Left colon (tissue), 2 donors: Measurements from ENCODE around the gene MT2A. TPM values are rescaled to one million over a fixed set of nuclear protein-coding genes. Genes with fewer than 3 reads are reported as not detected.

ENCODE experiments used
- ATAC-seq: fragments of 200-7000 bp; cut with Tn5 transposase; one replicate; pipeline ENCODE4 v1.9.1; 2020; ENCODE audit warnings: mild to moderate bottlenecking, moderate library complexity
- DNase-seq, 2 donors: peaks; one replicate each; pipeline ENCODE4 v3.0.0-alpha.2; 2020
- intact Hi-C, 2 donors: fragments of 100-400 bp; cut with DNase I in 1 of 2; cut with micrococcal nuclease in 1 of 2; formaldehyde crosslinking; loops; one replicate each; pipeline versions ENCODE4 v1.11.2 to v1.14.0; 2022; cut with DNase I, micrococcal nuclease
- total RNA-seq, 2 donors: library from RNA; stranded (reverse); fragmentation: NEBNext Ultra II Directional; extraction: Animal tissue kit (Norgen Biotek cat#: 25700); gene quantifications; one replicate each; pipeline ENCODE4 v1.2.1, GENCODE V29; 2021
- donor health status: DM: no; HTN: no; CAD: no.
- donor health status: DM: yes; HTN: yes; CAD: no.

MT2A gene
- total RNA-seq, 2 donors from 2014 or later, result 78.4 to 287 TPM

GRCh38 chr16:56632156-56632847, 23.9 kb downstream of the MT2A start, which contains the start of gene MT1M:
MT1M (plus strand) TSS chr16:56632659; CDS start chr16:56632732, 73 bp downstream.
- ATAC-seq, result peak; percentile 90
- peak in 1 of 2 donors; percentile 60 for DNase-seq
- intact Hi-C loops, result no loop called here

GRCh38 chr16:56632848-56633365, 24.5 kb downstream of the MT2A start:
- DNase-seq (no peak), ATAC-seq (peak; percentile 65)
- intact Hi-C loops, result no loop called here

GRCh38 chr16:56633535-56633934, 25.2 kb downstream of the MT2A start:
- DNase-seq, result no peak
- no peak for ATAC-seq
- intact Hi-C loops, result no loop called here

- no peak for ATAC-seq
- DNase-seq, result no peak
- intact Hi-C loops, result no loop called here
These were observed 26.5 kb downstream of the MT2A start for GRCh38 chr16:56634715-56635440.

- ATAC-seq, result no peak
- no peak for DNase-seq
- intact Hi-C loops, result no loop called here
These were observed 27.1 kb downstream of the MT2A start for GRCh38 chr16:56635441-56635967.

- no peak for DNase-seq
These were observed 28.4 kb downstream of the MT2A start for GRCh38 chr16:56636616-56637413.

GRCh38 chr16:56637814-56638750, 29.7 kb downstream of the MT2A start, which contains the start of gene MT1A:
MT1A (plus strand) TSS chr16:56638666; CDS start chr16:56638739, 73 bp downstream.
- intact Hi-C loops, result no loop called here
- ATAC-seq (peak; percentile 87), DNase-seq (peak; percentile 84 to 87)

More at GRCh38 chr16:56636616-56637413, 28.4 kb downstream of the MT2A start:
- ATAC-seq, result no peak
- intact Hi-C loops, result no loop called here

GRCh38 chr16:56639045-56639444, 30.7 kb downstream of the MT2A start:
- DNase-seq (no peak), ATAC-seq (peak; percentile 47)
- intact Hi-C loops, result no loop called here

- no peak for ATAC-seq
- intact Hi-C loops, result no loop called here
- no peak for DNase-seq
These were observed 31.7 kb downstream of the MT2A start for GRCh38 chr16:56640076-56640475.

- DNase-seq, result no peak
- no peak for ATAC-seq
- intact Hi-C loops, result no loop called here
These were observed 32.8 kb downstream of the MT2A start for GRCh38 chr16:56641166-56641565.

GRCh38 chr16:56643080-56643778, 34.8 kb downstream of the MT2A start:
- DNase-seq (peak; percentile 90 to 91), ATAC-seq (peak; percentile 88)
- intact Hi-C loops, result no loop called here

- intact Hi-C loops, result no loop called here
- no peak for ATAC-seq
- no peak for DNase-seq
These were observed 35.4 kb downstream of the MT2A start for GRCh38 chr16:56643833-56644232.

GRCh38 chr16:56645311-56645710, 36.9 kb downstream of the MT2A start:
- intact Hi-C loops, result no loop called here
- ATAC-seq, result no peak

GRCh38 chr16:56645838-56646237, 37.5 kb downstream of the MT2A start:
- no peak for DNase-seq
- no peak for ATAC-seq
- intact Hi-C loops, result no loop called here

More at GRCh38 chr16:56645311-56645710, 36.9 kb downstream of the MT2A start:
- no peak for DNase-seq

GRCh38 chr16:56647641-56648431, 39.5 kb downstream of the MT2A start:
- intact Hi-C loops, result no loop called here
- ATAC-seq (peak; percentile 68), DNase-seq (peak in 1 of 2 donors; percentile 74)

GRCh38 chr16:56649271-56649670, 40.9 kb downstream of the MT2A start:
- intact Hi-C loops, result no loop called here
- ATAC-seq, result no peak
- no peak for DNase-seq
